Measurements from ENCODE around the gene RPS24. TPM values are rescaled to one million over a fixed set of nuclear protein-coding genes. Genes with fewer than 3 reads are reported as not detected.

RPS24 gene
- total RNA-seq, 2 experiments from 2014 or later = 1,812 to 1,903 TPM

GRCh38 chr10:78011065-78011464, 22.6 kb upstream of the RPS24 start:
- Mint-ChIP-seq H3K4me1 (ENCODE audit: low read depth) (no peaks in the 10 kb centered on the region), H3K27ac (no peak overlapping the region), H3K4me3 (no peak overlapping the region), H3K36me3 (ENCODE audit: low read depth) (peaks cover 91% of the 10 kb centered on the region), H3K9me3 (no peaks in the 10 kb centered on the region), H3K27me3 (no peaks in the 10 kb centered on the region)
- Histone ChIP-seq H3K27me3 (ENCODE audit: control insufficient read depth in 1 of 2, insufficient read depth in 2 of 2, low read length in 2 of 2) (no peaks in the 10 kb centered on the region), H3K4me1 (ENCODE audit: insufficient read depth, low read length) (no peaks in the 10 kb centered on the region), H3K9me3 (ENCODE audit: control insufficient read depth in 1 of 2, insufficient read depth in 1 of 2, low read length in 2 of 2) (no peaks in the 10 kb centered on the region), H3K36me3 (ENCODE audit: insufficient read depth, low read length) (peaks cover 92% of the 10 kb centered on the region), H3K4me3 (ENCODE audit: low read length) (no peak overlapping the region), H3K27ac (ENCODE audit: low read depth in 1 of 2, low read length in 2 of 2) (no peak overlapping the region)
- ChIA-PET POLR2A (no interaction called here), CTCF (no interaction called here)
- no peak for TF ChIP-seq CTCF (IDR thresholded peaks at IDR 0.05)
- no peak for ATAC-seq (ENCODE audit: poor library complexity)
- intact Hi-C loops (cut with DNase I, micrococcal nuclease) = no loop called here
- DNase-seq = no peak

GRCh38 chr10:78013564-78013963, 20.1 kb upstream of the RPS24 start:
- H3K27me3 Mint-ChIP-seq = no peaks in the 10 kb centered on the region
- no peak overlapping the region for H3K27ac Mint-ChIP-seq
- H3K9me3 Mint-ChIP-seq = no peaks in the 10 kb centered on the region
- intact Hi-C loops (cut with DNase I, micrococcal nuclease) = no loop called here
- DNase-seq (no peak), ATAC-seq (ENCODE audit: poor library complexity) (no peak)
- H3K27ac ChIP-seq (ENCODE audit: low read depth in 1 of 2, low read length in 2 of 2) = no peak overlapping the region
- H3K4me1 ChIP-seq (ENCODE audit: insufficient read depth, low read length) = no peaks in the 10 kb centered on the region
- H3K27me3 ChIP-seq (ENCODE audit: control insufficient read depth in 1 of 2, insufficient read depth in 2 of 2, low read length in 2 of 2) = no peaks in the 10 kb centered on the region
- TF ChIP-seq CTCF (IDR thresholded peaks at IDR 0.05) = no peak
- H3K9me3 ChIP-seq (ENCODE audit: control insufficient read depth in 1 of 2, insufficient read depth in 1 of 2, low read length in 2 of 2) = no peaks in the 10 kb centered on the region
- ChIA-PET POLR2A (no interaction called here), CTCF (no interaction called here)
- peaks cover 95% of the 10 kb centered on the region for H3K36me3 ChIP-seq (ENCODE audit: insufficient read depth, low read length)
- H3K4me3 Mint-ChIP-seq = no peak overlapping the region
- no peak overlapping the region for H3K4me3 ChIP-seq (ENCODE audit: low read length)
- H3K4me1 Mint-ChIP-seq (ENCODE audit: low read depth) = no peaks in the 10 kb centered on the region
- H3K36me3 Mint-ChIP-seq (ENCODE audit: low read depth) = peaks cover 90% of the 10 kb centered on the region

- DNase-seq (no peak), ATAC-seq (ENCODE audit: poor library complexity) (no peak)
- H3K9me3 ChIP-seq (ENCODE audit: control insufficient read depth in 1 of 2, insufficient read depth in 1 of 2, low read length in 2 of 2) = no peaks in the 10 kb centered on the region
- H3K36me3 ChIP-seq (ENCODE audit: insufficient read depth, low read length) = peaks cover 97% of the 10 kb centered on the region
- H3K9me3 Mint-ChIP-seq = no peaks in the 10 kb centered on the region
- H3K27ac ChIP-seq (ENCODE audit: low read depth in 1 of 2, low read length in 2 of 2) = no peak overlapping the region
- no peaks in the 10 kb centered on the region for H3K4me1 ChIP-seq (ENCODE audit: insufficient read depth, low read length)
- H3K27me3 Mint-ChIP-seq = no peaks in the 10 kb centered on the region
- no peaks in the 10 kb centered on the region for H3K27me3 ChIP-seq (ENCODE audit: control insufficient read depth in 1 of 2, insufficient read depth in 2 of 2, low read length in 2 of 2)
- no peak overlapping the region for H3K4me3 ChIP-seq (ENCODE audit: low read length)
- CTCF ChIA-PET = no interaction called here
- TF ChIP-seq CTCF (IDR thresholded peaks at IDR 0.05) = no peak
- H3K36me3 Mint-ChIP-seq (ENCODE audit: low read depth) = peaks cover 89% of the 10 kb centered on the region
- POLR2A ChIA-PET = interaction anchor here (0.9 kb wide), 1 partner anchor 19 kb away, joined by 3 read pairs; no protein-coding TSS in a partner anchor
- H3K27ac Mint-ChIP-seq = no peak overlapping the region
- no peak overlapping the region for H3K4me3 Mint-ChIP-seq
- intact Hi-C loops (cut with DNase I, micrococcal nuclease) = no loop called here
- no peaks in the 10 kb centered on the region for H3K4me1 Mint-ChIP-seq (ENCODE audit: low read depth)
Measured at GRCh38 chr10:78015546-78015945, 18.1 kb upstream of the RPS24 start.

All from CD4-positive, alpha-beta T cell (primary cell).